ENCODE results near the gene FAM193A. TPM values are rescaled to one million over a fixed set of nuclear protein-coding genes. Genes with fewer than 3 reads are reported as not detected.
"Not testable (repeated sequence)": the region's sequence is repeated elsewhere in the genome, so short reads cannot be mapped to it uniquely, and the experiment has no call there.

FAM193A gene
- total RNA-seq, 2 experiments from 2014 or later = 20.1 to 20.4 TPM

DNA sequence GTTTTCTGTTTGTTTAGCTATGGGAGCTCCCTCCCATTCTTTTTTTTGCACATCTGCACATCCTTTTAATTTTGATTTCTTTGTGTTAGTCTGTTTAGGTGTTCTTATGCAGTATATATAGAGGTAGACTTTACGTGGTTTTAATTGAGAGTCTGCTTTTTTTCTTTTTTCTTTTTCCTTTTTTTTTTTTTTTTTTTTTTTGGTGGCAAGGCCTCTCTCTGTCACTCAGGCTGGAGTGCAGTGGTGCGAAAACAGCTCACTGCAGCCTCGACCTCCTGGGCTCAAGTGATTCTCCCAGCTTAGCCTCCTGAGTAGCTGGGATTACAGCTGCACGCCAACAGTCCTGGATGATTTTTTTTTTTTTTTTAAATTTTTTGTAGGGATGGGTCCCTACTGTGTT lies 68.2 kb downstream of the FAM193A start:
- no peak overlapping the region for H3K4me3 Mint-ChIP-seq
- peaks cover 5% of the 10 kb centered on the region for H3K36me3 Mint-ChIP-seq (ENCODE audit: low read depth)
- DNase-seq = no peak
- intact Hi-C loops (cut with micrococcal nuclease) = no loop called here
- no peaks in the 10 kb centered on the region for H3K9me3 Mint-ChIP-seq
- CTCF ChIA-PET = no interaction called here
- no peak overlapping the region for H3K27ac Mint-ChIP-seq
- no peaks in the 10 kb centered on the region for H3K27me3 Mint-ChIP-seq (ENCODE audit: low read depth)
- H3K4me1 Mint-ChIP-seq (ENCODE audit: low read depth) = peaks cover 26% of the 10 kb centered on the region

DNA sequence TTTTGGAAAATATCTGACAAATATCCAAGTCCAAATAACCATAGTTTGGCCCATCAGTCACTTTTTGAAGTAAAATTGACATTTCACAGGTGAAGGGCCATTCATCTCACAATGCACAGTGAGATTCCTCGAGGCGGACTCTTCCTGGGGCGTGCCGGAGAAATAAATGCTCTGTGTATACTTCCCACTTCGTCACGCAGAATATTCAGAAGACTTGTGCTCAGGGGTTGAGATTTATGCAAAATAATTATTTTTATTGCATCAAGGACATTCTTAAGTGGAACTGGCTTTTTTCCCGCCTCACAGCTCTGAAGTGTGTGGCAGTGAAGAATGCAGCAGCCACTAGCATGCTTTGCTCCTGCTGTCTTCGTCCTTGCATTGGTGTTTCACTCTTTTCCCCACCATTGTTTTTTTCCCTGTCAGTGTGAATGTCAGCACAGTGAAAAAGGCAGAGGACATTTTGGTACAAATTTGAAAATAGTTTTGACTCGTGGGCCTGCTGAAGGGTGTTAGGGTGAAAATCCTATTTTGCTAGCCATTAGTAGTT lies 70.6 kb downstream of the FAM193A start:
- no peaks in the 10 kb centered on the region for H3K27me3 Mint-ChIP-seq (ENCODE audit: low read depth)
- no peak for DNase-seq
- H3K36me3 Mint-ChIP-seq (ENCODE audit: low read depth) = peaks cover 3% of the 10 kb centered on the region
- H3K4me1 Mint-ChIP-seq (ENCODE audit: low read depth) = peaks cover 20% of the 10 kb centered on the region
- intact Hi-C loops (cut with micrococcal nuclease) = no loop called here
- H3K27ac Mint-ChIP-seq = no peak overlapping the region
- CTCF ChIA-PET = no interaction called here
- no peak overlapping the region for H3K4me3 Mint-ChIP-seq
- H3K9me3 Mint-ChIP-seq = no peaks in the 10 kb centered on the region

DNA sequence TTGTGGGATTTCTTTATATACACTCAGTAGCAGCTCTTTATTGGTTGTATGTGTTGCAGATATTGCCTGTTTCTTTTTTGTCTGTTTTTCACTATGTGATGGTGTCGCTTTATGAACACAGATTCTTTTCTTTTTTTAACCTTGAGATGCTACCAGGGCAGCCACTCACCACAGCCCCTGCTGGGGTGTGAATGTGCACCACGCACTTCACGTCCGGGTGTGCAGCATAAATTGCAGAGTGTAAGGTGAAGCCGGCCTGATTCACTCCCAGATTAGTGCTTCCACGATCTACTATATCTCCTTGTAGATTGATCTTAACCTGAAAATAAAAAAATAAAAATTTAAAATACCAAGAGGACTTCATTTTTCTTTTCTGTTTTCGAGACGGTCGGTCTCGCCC lies 71.4 kb downstream of the FAM193A start:
- DNase-seq = no peak
- Mint-ChIP-seq H3K9me3 (no peaks in the 10 kb centered on the region), H3K4me1 (ENCODE audit: low read depth) (peaks cover 23% of the 10 kb centered on the region), H3K27ac (no peak overlapping the region), H3K4me3 (no peak overlapping the region), H3K36me3 (ENCODE audit: low read depth) (peaks cover 3% of the 10 kb centered on the region), H3K27me3 (ENCODE audit: low read depth) (no peaks in the 10 kb centered on the region)
- CTCF ChIA-PET = no interaction called here
- intact Hi-C loops (cut with micrococcal nuclease) = no loop called here

DNA sequence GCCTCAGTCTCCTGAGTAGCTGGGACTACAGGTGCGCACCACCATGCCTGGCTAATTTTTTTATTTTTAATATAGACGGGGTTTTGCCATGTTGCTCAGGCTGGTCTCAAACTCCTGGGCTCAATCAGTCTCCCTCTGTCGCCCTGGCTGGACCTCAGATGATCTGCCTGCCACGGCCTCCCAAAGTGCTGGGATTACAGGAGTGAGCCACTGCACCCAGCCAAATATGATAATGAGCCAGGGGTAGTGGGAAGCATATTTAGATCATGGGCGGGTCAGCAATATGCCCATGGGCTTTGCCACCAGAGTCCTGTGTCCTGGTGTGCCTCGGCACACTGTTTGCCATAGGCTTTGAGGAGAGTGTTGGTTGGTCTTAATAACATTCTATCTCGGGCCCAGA lies 71.8 kb downstream of the FAM193A start:
- Mint-ChIP-seq H3K4me1 (ENCODE audit: low read depth) (peaks cover 23% of the 10 kb centered on the region), H3K36me3 (ENCODE audit: low read depth) (peaks cover 3% of the 10 kb centered on the region), H3K27me3 (ENCODE audit: low read depth) (no peaks in the 10 kb centered on the region), H3K9me3 (no peaks in the 10 kb centered on the region), H3K4me3 (no peak overlapping the region), H3K27ac (no peak overlapping the region)
- intact Hi-C loops (cut with micrococcal nuclease) = no loop called here
- DNase-seq = no peak
- CTCF ChIA-PET = no interaction called here

- Mint-ChIP-seq H3K9me3 (no peaks in the 10 kb centered on the region), H3K27me3 (ENCODE audit: low read depth) (no peaks in the 10 kb centered on the region), H3K4me3 (no peak overlapping the region), H3K4me1 (ENCODE audit: low read depth) (peaks cover 34% of the 10 kb centered on the region), H3K27ac (no peak overlapping the region), H3K36me3 (ENCODE audit: low read depth) (peaks cover 4% of the 10 kb centered on the region)
- intact Hi-C loops (cut with micrococcal nuclease) = no loop called here
- DNase-seq = no peak
- CTCF ChIA-PET = no interaction called here
These were observed 79.4 kb downstream of the FAM193A start for GRCh38 chr4:2615821-2616220.

GRCh38 chr4:2617955-2618354 lies 81.5 kb downstream of the FAM193A start:
- Mint-ChIP-seq H3K4me3 (no peak overlapping the region), H3K4me1 (ENCODE audit: low read depth) (peaks cover 38% of the 10 kb centered on the region), H3K27me3 (ENCODE audit: low read depth) (no peaks in the 10 kb centered on the region), H3K9me3 (no peaks in the 10 kb centered on the region), H3K36me3 (ENCODE audit: low read depth) (peaks cover 4% of the 10 kb centered on the region), H3K27ac (no peak overlapping the region)
- DNase-seq = no peak
- CTCF ChIA-PET = interaction anchor here (1.1 kb wide), 1 partner anchor 20 kb away, joined by 3 read pairs; no protein-coding TSS in a partner anchor
- intact Hi-C loops (cut with micrococcal nuclease) = no loop called here

DNA sequence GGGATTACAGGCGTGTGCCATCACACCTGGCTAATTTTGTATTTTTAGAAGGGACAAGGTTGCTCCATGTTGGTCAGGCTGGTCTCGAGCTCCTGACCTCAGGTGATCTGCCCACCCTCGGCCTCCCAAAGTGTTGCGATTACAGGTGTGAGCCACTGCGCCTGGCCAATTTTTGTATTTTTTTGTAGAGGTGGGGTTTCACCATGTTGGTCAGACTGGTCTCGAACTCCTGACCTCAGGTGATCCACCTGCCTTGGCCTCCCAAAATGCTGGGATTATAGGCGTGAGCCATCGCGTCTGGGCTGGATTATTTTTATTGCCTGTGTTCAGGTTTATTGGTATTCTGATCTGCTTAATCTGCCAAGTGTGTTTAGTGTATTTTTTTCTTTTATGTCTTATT lies 82.3 kb downstream of the FAM193A start:
- intact Hi-C loops (cut with micrococcal nuclease); H3K9me3 Mint-ChIP-seq; H3K27ac Mint-ChIP-seq; DNase-seq; H3K36me3 Mint-ChIP-seq (ENCODE audit: low read depth); CTCF ChIA-PET; H3K4me3 Mint-ChIP-seq; H3K27me3 Mint-ChIP-seq (ENCODE audit: low read depth): not testable (repeated sequence)
- H3K4me1 Mint-ChIP-seq (ENCODE audit: low read depth) = peaks cover 38% of the 10 kb centered on the region

DNA sequence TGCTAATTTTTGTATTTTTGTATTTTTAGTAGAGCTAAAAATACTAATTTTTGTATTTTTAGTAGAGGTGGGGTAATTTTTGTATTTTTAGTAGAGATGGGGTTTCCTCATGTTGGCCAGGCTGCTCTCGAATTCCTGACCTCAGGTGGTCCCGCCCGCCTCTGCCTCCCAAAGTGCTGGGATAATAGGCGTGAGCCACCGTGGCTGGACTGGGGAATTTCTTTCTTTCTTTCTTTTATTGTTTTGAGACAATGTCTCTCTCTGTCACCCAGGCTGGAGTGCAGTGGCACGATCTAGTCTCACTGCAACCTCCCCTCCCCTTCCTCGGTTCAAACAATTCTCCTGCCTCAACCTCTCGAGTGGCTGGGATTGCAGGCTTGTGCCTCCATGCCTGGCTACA lies 83.0 kb downstream of the FAM193A start:
- Mint-ChIP-seq H3K4me3 (no peak overlapping the region), H3K27me3 (ENCODE audit: low read depth) (no peaks in the 10 kb centered on the region), H3K4me1 (ENCODE audit: low read depth) (peaks cover 33% of the 10 kb centered on the region), H3K27ac (no peak overlapping the region), H3K9me3 (no peaks in the 10 kb centered on the region), H3K36me3 (ENCODE audit: low read depth) (peaks cover 4% of the 10 kb centered on the region)
- intact Hi-C loops (cut with micrococcal nuclease) = no loop called here
- DNase-seq = no peak
- CTCF ChIA-PET = no interaction called here

DNA sequence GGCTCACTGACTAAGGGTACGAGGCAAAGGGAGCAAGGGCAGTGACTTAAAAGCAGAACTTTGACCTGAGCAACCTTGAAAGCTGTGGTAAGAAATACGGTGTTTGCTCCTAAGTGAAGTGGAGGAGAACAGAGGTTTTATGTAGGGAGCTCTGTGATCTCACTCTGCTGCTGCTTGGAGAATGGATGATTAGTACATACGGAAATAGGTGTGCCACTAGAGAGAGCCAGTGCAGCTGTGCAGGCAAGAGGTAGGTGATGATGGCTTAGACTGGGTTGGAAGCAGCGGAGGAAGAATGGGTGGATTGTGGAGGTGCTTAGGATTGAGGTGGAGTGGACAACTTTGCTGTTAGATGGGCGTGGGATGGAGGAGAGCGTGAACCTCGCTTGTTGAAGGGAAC lies 85.0 kb downstream of the FAM193A start:
- CTCF ChIA-PET = interaction anchor here (0.6 kb wide), 1 partner anchor 120 kb away, joined by 3 read pairs; no protein-coding TSS in a partner anchor
- H3K27me3 Mint-ChIP-seq (ENCODE audit: low read depth) = no peaks in the 10 kb centered on the region
- no peaks in the 10 kb centered on the region for H3K9me3 Mint-ChIP-seq
- no peak overlapping the region for H3K4me3 Mint-ChIP-seq
- peaks cover 24% of the 10 kb centered on the region for H3K4me1 Mint-ChIP-seq (ENCODE audit: low read depth)
- intact Hi-C loops (cut with micrococcal nuclease) = no loop called here
- DNase-seq = no peak
- H3K27ac Mint-ChIP-seq = no peak overlapping the region
- peaks cover 5% of the 10 kb centered on the region for H3K36me3 Mint-ChIP-seq (ENCODE audit: low read depth)

GRCh38 chr4:2623442-2623841 lies 87.0 kb downstream of the FAM193A start:
- Mint-ChIP-seq H3K4me3 (no peak overlapping the region), H3K9me3 (no peaks in the 10 kb centered on the region), H3K27ac (no peak overlapping the region), H3K27me3 (ENCODE audit: low read depth) (no peaks in the 10 kb centered on the region), H3K4me1 (ENCODE audit: low read depth) (peaks cover 20% of the 10 kb centered on the region), H3K36me3 (ENCODE audit: low read depth) (peaks cover 5% of the 10 kb centered on the region)
- CTCF ChIA-PET = no interaction called here
- intact Hi-C loops (cut with micrococcal nuclease) = no loop called here
- DNase-seq = no peak

DNA sequence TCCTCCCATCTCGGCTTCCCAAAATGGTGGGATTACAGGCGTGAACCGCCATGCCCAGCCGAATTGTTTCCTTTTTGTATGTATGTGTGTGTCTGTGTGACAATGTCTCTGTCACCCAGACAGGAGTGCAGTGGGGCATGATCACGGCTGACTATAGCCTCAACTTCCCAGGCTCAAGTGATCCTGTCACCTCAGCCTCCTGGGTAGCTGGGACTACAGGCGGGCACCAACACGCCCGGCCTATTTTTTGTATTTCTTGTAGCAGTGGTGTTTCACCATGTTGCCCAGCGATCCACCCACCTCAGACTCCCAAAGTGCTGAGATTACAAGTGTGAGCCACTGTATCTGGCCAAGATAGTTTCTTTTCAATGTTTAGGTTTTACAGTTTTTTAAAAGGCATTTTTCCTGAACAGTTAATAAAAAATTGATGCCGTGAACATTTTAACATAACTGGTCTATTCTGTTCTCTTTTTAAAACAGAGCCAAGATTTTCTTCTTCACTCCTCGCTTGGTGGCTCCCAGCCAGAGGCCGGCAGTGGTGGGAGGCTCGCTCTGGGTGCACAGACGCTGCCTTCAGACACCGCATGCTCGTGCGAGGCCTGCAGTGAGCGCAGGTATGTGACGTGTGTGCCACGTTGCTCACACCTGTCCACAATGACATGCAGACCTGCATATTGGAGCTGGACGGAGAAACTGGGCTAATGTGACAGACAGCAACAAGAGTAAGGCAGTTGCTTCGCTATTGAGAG lies 88.5 kb downstream of the FAM193A start:
- no peak for DNase-seq
- CTCF ChIA-PET = no interaction called here
- Mint-ChIP-seq H3K4me3 (no peak overlapping the region), H3K36me3 (ENCODE audit: low read depth) (peaks cover 8% of the 10 kb centered on the region), H3K27ac (no peak overlapping the region), H3K9me3 (no peaks in the 10 kb centered on the region), H3K4me1 (ENCODE audit: low read depth) (peaks cover 12% of the 10 kb centered on the region), H3K27me3 (ENCODE audit: low read depth) (no peaks in the 10 kb centered on the region)
- intact Hi-C loops (cut with micrococcal nuclease) = no loop called here

DNA sequence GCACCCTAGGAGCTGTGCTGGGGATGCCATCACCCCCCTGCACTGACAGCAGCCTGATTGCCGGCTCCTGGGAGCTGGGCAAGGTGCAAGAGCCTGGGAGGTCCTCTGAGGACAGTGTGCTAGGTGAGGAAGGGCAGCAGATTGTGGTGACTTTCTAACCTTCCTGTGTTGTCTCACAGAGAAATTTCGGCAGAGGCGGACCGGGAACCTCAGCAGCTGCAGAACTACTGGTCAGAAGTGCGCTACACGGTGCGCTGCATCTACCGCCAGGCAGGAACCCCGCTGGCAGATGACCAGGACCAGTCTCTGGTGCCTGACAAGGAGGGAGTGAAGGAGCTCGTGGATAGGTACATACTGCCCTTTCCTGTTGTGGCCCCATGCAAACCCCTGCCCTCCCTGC lies 89.8 kb downstream of the FAM193A start:
- H3K36me3 Mint-ChIP-seq (ENCODE audit: low read depth) = peaks cover 9% of the 10 kb centered on the region
- CTCF ChIA-PET = interaction anchor here (0.5 kb wide), 1 partner anchor 123 kb away, joined by 4 read pairs; no protein-coding TSS in a partner anchor
- H3K4me3 Mint-ChIP-seq = no peak overlapping the region
- H3K27me3 Mint-ChIP-seq (ENCODE audit: low read depth) = no peaks in the 10 kb centered on the region
- no peaks in the 10 kb centered on the region for H3K9me3 Mint-ChIP-seq
- no peak for DNase-seq
- no peak overlapping the region for H3K27ac Mint-ChIP-seq
- intact Hi-C loops (cut with micrococcal nuclease) = no loop called here
- peaks cover 5% of the 10 kb centered on the region for H3K4me1 Mint-ChIP-seq (ENCODE audit: low read depth)

GRCh38 chr4:2630556-2631273 lies 94.3 kb downstream of the FAM193A start:
- no peak for DNase-seq
- Mint-ChIP-seq H3K36me3 (ENCODE audit: low read depth) (peaks cover 10% of the 10 kb centered on the region), H3K4me1 (ENCODE audit: low read depth) (no peaks in the 10 kb centered on the region), H3K27ac (no peak overlapping the region), H3K9me3 (no peaks in the 10 kb centered on the region), H3K27me3 (ENCODE audit: low read depth) (no peaks in the 10 kb centered on the region), H3K4me3 (no peak overlapping the region)
- CTCF ChIA-PET = interaction anchor here (0.9 kb wide), 1 partner anchor 32 kb away, joined by 3 read pairs; no protein-coding TSS in a partner anchor
- intact Hi-C loops (cut with micrococcal nuclease) = no loop called here

Data from activated naive CD4-positive, alpha-beta T cell treated with anti-CD3 and anti-CD28 coated beads for 36 hours (primary cell).